SH-SY5Y (cell line): ENCODE results near the gene ARHGAP9.

Experiments used
- GATA2 ChIP-seq: IDR thresholded peaks from 2 replicates; pipeline ENCODE4 v1.6.1; 2011; ENCODE audit warnings: mild to moderate bottlenecking, low read depth, low read length
- GATA3 ChIP-seq: IDR thresholded peaks from 2 replicates; pipeline ENCODE4 v1.6.1; 2011; ENCODE audit warnings: low read depth, mild to moderate bottlenecking, low read length, moderate library complexity

ARHGAP9 gene

DNA sequence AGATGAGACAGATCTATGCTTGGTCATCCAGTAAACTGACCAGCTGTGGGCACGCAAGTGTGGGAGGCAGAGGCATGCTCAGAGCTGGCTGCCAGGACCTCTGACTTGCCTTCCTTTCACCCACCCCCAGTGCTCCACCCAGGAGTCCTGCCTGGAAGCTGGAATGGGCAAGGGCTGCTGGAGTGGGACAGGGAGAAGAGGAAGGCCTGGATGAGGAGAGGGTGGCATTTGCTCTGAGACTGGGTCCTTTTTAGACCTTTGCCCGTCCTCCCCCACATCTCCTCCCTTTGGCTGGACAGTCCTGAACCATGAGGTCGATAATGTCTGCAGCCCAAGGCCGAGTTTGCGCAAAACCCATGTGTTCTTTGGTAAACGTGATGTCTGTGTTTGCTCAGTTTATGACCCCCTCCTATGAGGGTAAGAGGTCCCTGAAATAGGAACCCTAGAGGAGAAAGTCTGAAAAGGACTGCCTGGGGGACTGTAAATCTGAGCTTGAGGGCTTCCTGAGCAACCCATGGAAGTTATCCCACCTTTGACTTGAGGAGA is 28.4 kb downstream of the ARHGAP9 start:
- TF ChIP-seq GATA2 (no peak), GATA3 (no peak)

DNA sequence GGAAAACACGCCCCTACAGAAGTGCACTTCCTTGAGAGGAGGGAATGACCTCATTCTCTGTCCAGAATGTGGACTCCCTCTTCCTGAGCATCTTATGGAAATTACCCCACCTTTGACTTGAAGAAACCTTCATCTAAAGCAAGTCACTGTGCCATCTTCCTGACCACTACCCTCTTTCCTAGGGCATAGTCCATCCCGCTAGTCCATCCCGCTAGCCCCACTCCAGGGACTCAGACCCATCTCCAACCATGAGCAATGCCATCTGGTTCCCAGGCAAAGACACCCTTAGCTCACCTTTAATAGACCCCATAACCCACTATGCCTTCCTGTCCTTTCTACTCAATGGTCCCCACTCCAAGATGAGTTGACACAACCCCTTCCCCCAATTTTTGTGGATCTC is 29.6 kb downstream of the ARHGAP9 start:
- TF ChIP-seq GATA2 (no peak), GATA3 (no peak)

DNA sequence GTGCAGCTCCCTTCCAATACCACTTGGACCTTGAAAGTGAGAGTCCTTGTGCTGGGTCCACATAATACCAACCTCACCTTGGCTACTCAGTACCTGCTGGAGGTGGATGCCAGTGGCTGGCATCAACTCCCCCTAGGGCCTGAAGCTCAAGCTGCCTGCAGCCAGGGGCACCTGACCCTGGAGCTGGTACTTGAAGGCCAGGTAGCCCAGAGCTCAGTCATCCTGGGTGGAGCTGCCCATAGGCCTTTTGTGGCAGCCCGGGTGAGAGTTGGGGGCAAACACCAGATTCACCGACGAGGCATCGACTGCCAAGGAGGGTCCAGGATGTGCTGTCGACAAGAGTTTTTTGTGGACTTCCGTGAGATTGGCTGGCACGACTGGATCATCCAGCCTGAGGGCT is 30.3 kb downstream of the ARHGAP9 start:
- TF ChIP-seq GATA2, result no peak
- no peak for TF ChIP-seq GATA3

DNA sequence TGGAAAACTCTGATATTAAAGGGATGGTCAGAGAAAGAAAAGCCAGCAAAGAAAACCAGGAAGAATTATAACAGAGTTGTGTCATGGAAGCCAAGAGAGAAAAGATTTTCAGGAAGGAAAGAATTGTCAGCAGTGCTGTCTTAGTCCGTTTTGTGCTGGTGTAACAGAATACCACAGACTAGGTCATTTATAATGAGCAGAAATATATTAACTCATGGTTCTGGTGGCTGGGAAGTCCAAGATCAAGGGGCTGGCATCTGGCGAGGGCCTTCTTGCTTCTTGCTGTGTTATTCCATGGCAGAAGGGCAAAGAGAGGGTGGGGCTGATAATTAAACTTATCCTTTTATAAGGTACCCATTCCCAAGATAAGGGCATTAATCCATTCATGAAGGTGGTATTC is 31.0 kb downstream of the ARHGAP9 start:
- TF ChIP-seq GATA3 (no peak), GATA2 (no peak)

DNA sequence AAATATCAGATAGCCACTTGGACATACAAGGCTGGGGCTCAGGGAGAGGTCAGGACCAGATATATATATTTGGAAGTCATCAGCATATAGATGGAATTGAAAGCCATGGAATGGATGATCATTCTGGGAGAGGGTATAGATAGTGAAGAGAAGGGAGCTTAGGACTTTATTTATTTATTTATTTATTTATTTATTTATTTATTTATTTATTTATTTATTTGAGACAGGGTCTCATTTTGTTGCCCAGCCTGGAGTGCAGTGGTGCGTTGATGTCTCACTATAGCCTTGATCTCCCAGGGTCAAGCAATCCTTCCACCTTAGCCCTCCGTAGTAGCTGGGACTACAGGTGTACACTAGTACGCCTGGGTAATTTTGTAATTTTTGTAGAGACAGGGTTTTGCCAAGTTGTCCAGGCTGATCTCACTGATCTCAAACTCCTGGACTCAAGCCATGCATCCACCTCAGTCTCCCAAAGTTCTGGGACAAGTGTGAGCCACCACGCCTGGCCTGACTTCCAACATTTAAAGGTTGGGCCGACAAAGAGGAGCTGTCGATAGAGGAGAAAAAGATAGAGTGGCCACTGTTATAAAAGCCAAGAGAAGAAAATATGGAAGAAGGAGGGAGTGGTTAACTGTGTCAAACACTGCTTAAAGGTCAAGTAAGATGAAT is 33.2 kb downstream of the ARHGAP9 start:
- TF ChIP-seq GATA3 (no peak), GATA2 (no peak)

DNA sequence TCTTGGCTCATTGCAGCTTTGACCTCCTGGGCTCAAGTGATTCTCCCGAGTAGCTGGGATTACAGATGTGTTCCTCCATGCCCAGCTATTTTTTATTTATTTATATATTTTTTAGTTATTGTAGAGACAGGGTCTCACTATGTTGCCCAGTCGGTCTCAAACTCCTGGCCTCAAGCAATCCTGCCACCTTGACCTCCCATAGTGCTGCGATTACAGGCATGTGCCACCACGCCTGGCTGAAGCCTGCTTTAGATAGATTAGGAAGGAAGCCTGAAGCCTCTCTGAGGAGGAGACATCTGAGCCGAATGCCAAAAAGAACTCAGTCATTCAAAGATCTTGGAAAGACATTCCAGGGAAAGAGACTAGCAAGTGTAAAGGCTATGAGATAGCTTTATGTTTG is 34.9 kb downstream of the ARHGAP9 start:
- TF ChIP-seq GATA3, result no peak
- TF ChIP-seq GATA2, result no peak

DNA sequence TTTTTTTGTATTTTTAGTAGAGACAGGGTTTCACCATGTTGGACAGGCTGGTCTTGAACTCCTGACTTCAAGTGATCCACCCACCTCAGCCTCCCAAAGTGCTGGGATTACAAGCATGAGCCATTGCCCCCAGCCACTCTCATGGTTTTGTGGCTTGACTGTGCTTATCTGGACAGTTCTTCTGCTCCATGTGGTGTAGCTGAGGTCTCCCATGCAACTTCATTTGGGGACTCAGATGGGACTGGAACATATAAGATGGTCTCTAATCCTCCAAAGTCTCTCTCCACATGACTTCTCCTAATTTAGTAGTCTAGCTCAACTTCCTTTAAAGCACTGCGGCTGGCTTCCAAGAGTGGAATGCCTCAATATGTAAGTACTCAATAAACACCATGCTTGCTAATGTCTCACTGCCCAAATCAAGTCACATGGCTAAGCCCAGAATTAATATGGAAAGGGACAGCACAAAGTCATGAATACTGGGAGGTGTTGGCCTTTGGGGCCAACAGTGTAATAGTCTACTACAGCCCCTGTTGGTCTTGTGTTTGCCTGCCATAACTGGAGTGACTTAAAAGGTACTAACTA is 37.7 kb downstream of the ARHGAP9 start:
- no peak for TF ChIP-seq GATA3
- TF ChIP-seq GATA2, result no peak

DNA sequence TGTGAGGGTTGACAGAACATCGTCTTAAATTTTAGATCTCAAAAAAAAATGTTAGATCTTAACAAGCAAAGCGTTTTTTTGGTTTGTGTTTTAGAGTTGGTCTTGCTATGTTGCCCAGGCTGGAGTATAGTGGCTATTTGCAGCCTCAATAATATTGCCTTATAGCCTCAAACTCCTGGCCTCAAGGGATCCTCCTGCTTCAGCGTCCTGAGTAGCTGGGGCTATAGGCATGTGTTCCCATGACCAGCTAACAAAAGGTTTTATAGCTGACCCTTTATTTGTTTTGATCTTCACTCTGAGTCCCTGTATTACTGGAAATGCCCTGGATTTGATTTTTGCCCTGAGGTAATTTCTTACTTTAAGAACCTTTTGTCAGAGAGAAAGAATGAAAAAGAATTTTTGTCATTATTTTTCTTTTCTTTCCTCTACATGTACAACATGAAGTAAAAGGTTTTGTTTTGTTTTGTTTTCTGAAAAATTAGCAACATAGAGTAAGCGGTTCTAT is 39.9 kb downstream of the ARHGAP9 start:
- TF ChIP-seq GATA2, result no peak
- no peak for TF ChIP-seq GATA3

DNA sequence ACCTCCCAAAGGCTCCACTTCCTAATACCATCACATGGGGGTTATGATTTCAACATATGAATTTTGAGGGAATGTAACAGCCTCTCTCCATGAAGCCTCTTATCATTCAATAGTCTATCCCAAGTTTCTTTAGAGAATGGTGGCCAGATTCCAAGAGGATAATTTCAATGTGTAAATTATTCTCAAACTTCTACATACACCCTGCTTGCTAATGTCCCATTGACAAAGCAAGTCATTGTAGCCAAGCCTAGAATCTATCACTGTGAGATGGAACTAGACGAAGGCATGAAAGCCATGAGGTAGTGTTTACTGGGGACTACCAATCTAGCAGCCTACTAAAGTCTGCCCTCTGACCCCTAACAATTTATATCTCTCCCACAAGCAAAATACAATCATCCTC is 41.3 kb downstream of the ARHGAP9 start:
- TF ChIP-seq GATA3 (no peak), GATA2 (no peak)

DNA sequence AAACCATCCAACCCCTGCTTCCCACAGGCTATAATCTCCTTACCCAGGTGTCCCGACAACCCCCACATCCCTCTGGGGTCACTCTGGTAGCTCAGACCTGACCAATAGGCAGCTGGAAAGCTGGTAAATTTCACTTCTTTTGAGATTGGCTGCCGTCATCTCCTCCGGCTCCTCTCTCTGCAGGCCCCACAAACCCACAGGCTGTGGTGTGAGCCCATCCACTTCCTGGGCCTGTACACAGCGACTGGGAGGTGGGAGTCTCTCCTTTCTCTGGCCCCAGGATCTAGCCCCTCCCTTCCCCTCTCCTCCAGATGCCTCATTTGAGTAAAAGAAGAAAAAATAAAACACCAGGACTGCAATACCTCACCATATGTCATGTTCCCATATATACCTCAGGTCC is 44.4 kb downstream of the ARHGAP9 start:
- no peak for TF ChIP-seq GATA2
- TF ChIP-seq GATA3, result no peak

DNA sequence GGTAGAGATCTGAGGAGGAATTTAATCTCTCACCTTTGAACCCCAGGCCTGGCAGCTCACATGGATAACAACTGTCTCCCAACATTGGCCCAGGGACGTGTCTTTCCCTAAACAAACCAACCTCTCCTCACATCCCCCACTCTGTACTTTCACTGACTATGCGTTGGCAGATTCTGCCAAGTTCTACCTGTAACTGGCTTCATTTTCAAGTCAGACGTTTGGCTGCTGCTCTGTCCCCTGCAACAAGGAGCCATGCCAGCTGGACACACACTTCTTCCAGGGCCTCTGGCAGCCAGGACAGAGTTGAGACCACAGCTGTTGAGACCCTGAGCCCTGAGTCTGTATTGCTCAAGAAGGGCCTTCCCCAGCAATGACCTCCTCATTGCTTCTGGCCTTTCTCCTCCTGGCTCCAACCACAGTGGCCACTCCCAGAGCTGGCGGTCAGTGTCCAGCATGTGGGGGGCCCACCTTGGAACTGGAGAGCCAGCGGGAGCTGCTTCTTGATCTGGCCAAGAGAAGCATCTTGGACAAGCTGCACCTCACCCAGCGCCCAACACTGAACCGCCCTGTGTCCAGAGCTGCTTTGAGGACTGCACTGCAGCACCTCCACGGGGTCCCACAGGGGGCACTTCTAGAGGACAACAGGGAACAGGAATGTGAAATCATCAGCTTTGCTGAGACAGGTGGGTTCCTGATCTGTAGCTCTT is 45.0 kb downstream of the ARHGAP9 start, which contains the start of gene INHBC:
TSS of gene INHBC (plus strand) at position 268 of the 707 bp plus-strand sequence. CDS start at position 371, 103 bp downstream.
- TF ChIP-seq GATA3 (no peak), GATA2 (no peak)

DNA sequence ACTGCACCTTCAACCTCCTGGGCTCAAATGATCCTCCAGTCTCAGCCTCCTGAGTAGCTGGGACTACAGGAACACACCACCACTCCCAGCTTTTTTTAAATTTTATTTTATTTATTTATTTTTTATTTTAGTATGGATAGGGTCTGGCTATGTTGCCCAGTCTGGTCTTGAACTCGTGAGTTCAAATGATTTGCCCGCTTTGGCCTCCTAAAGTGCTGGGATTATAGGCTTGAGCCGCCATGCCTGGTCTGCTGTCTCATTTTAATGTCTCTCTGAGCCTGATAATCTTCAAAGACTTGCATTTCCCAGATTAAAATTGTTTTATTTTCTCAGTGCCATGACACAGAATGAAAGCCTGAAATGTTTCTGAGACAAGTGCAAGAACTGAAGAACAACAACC is 46.3 kb downstream of the ARHGAP9 start:
- TF ChIP-seq GATA3 (no peak), GATA2 (no peak)

DNA sequence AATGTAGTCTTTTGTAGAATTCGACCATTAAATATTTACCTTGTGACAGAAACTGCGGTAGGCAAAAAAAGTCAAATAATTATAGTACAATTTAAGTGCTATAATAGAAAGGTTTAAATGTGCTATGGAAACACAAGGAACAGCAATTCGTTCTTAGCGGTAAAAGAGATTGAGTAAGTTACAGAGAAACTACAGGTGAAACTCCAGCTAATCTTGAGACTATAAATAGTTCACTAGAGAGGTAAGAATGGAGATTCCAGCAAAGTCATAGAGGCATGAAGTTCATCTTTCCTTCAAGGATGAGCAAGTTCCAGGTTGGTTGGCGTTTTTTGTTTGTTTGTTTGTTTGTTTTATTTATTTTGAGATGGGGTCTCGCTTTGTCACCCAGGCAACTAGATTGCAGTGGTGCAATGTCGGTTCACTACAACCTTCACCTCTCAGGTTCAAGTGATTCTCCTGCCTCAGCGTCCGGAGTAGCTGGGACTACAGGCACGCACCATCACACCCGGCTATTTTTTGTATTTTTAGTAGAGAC is 47.9 kb downstream of the ARHGAP9 start:
- TF ChIP-seq GATA2, result no peak
- no peak for TF ChIP-seq GATA3

DNA sequence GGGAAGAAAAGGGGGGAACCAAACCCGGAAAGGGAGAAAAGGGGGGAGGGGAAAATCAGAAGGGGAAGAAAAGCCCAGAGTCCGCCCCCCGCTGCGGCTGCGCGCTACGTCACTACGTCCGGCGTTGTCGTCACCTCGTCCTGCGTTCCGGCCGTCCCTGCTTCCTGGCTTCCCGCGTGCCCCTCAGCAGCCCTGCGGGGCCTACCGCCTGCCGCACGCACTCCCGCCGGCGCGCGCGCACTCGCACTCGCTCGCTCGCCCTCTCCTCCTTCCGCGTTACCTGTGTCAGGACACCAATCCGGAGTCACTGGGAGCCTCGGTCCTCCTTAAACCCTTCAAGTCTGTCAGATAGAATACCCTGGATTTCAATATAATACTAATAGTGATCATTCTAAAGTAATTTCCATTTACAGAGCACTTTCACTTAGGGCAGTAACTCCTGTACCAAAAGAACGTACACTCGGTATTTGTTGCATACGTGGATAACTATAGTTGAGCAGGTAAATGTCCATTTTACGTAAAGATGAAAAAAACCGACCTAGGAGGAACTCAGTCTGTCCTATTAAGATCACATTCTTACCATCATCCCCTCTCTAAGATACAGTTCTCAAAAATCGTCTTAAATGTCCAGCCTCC is 48.6 kb downstream of the ARHGAP9 start, which contains the start of gene R3HDM2:
TSS of gene R3HDM2 (minus strand) at position 113 of the 636 bp plus-strand sequence. CDS start 120,615 bp downstream, outside the sequence.
- TF ChIP-seq GATA3 (no peak), GATA2 (no peak)
